B cell (primary cell): Measurements from ENCODE around the gene BTNL8. TPM values are rescaled to one million over a fixed set of nuclear protein-coding genes. Genes with fewer than 3 reads are reported as not detected.

Source experiments
- ATAC-seq: fragments of 200-7000 bp; cut with Tn5 transposase; one replicate; pipeline ENCODE4 v1.10.0; 2021; ENCODE audit warnings: low read depth, mild to moderate bottlenecking, moderate number of reproducible peaks, moderate library complexity
- CTCF ChIA-PET: fragments of 350-600 bp; sonication (Branson Sonifier 250); formaldehyde crosslinking; loops from one replicate; lab custom pipeline; 2021; ENCODE audit warnings: antibody characterized with exemption, inconsistent platforms; lab: Charles Lee
- POLR2A ChIA-PET: fragments of 350-600 bp; sonication (Branson Sonifier 250); formaldehyde crosslinking; loops from one replicate; lab custom pipeline; 2021; ENCODE audit warnings: antibody characterized with exemption; lab: Charles Lee
- DNase-seq: peaks from one replicate; pipeline ENCODE4 v3.0.0; 2013
- H2AFZ ChIP-seq: 2 replicates; pipeline ENCODE4 v1.6.1; 2012; ENCODE audit warnings: mild to moderate bottlenecking, low read depth, low read length; ENCODE audit not compliant: insufficient read depth, poor library complexity, severe bottlenecking
- H3K27ac ChIP-seq, 2 donors: 1 replicate in 1 of 2; 2 replicates in 1 of 2; pipeline ENCODE4 v1.5.1; 2012 to 2013; ENCODE audit warnings: low read length in 2 of 2, mild to moderate bottlenecking in 2 of 2, moderate library complexity in 1 of 2
- H3K27me3 ChIP-seq, 4 experiments: fragments of 200-600 bp in 1 of 4; sonication (generic) in 1 of 4; replicated peaks in 1 of 4; 1 replicate in 2 of 4; 2 replicates in 2 of 4; pipeline versions ENCODE4 v1.6.1 to v1.7.0; 2013 to 2016; ENCODE audit warnings: low read length in 3 of 4, mild to moderate bottlenecking in 2 of 4, mixed read lengths in 1 of 4, moderate library complexity in 1 of 4; ENCODE audit not compliant: insufficient read depth in 4 of 4, control insufficient read depth in 3 of 4; ENCODE audit errors: control extremely low read depth in 1 of 4
- H3K36me3 ChIP-seq, 2 experiments: replicated peaks in 1 of 2; 1 replicate in 1 of 2; 2 replicates in 1 of 2; pipeline versions ENCODE4 v1.6.1 to v1.7.1; 2013; ENCODE audit warnings: low read length in 1 of 2; ENCODE audit not compliant: insufficient read depth in 2 of 2, control insufficient read depth in 1 of 2; ENCODE audit errors: control extremely low read depth in 1 of 2, extremely low read depth in 1 of 2
- H3K4me1 ChIP-seq, 2 donors: fragments of 200-600 bp in 1 of 2; sonication (generic) in 1 of 2; 1 replicate in 1 of 2; 2 replicates in 1 of 2; pipeline versions ENCODE4 v1.5.1 to v1.6.1; 2013 to 2017; ENCODE audit warnings: low read length in 2 of 2; ENCODE audit not compliant: control insufficient read depth in 2 of 2, insufficient read depth in 2 of 2
- H3K4me2 ChIP-seq: replicated peaks from 2 replicates; pipeline ENCODE3; 2012; ENCODE audit warnings: mild to moderate bottlenecking, low read depth, low read length; ENCODE audit not compliant: poor library complexity, severe bottlenecking
- H3K4me3 ChIP-seq, 5 experiments: fragments of 200-600 bp in 1 of 5; sonication (generic) in 1 of 5; 1 replicate in 3 of 5; 2 replicates in 2 of 5; pipeline versions ENCODE4 v1.5.1 to v1.7.0; 2011 to 2016; ENCODE audit warnings: low read length in 4 of 5, mild to moderate bottlenecking in 4 of 5, low read depth in 2 of 5, control low read depth in 1 of 5, moderate library complexity in 1 of 5; ENCODE audit not compliant: insufficient read depth in 1 of 5; ENCODE audit errors: control extremely low read depth in 1 of 5, extremely low read depth in 1 of 5
- H3K79me2 ChIP-seq: fragments of 200-600 bp; sonication (generic); one replicate; pipeline ENCODE4 v1.6.0; 2016; ENCODE audit warnings: low read length; ENCODE audit not compliant: control insufficient read depth, insufficient read depth
- H3K9ac ChIP-seq: fragments of 200-600 bp; sonication (generic); 2 replicates; pipeline ENCODE4 v1.6.1; 2017; ENCODE audit warnings: mild to moderate bottlenecking, low read length, moderate library complexity
- H3K9me3 ChIP-seq, 3 donors: one replicate each; pipeline versions ENCODE4 v1.6.1 to v1.7.1; 2013; ENCODE audit warnings: low read length in 2 of 3; ENCODE audit not compliant: control insufficient read depth in 2 of 3, insufficient read depth in 1 of 3; ENCODE audit errors: control extremely low read depth in 1 of 3
- H4K20me1 ChIP-seq: 2 replicates; pipeline ENCODE4 v1.6.0; 2012; ENCODE audit warnings: mild to moderate bottlenecking, low read length; ENCODE audit not compliant: insufficient read depth, control insufficient read depth, poor library complexity, severe bottlenecking
- H3K27ac Mint-ChIP-seq: one replicate; pipeline ENCODE4 v1.8.0; 2021; ENCODE audit warnings: mixed read lengths
- H3K27me3 Mint-ChIP-seq: one replicate; pipeline ENCODE4 v1.8.0; 2021; ENCODE audit warnings: mixed read lengths
- H3K4me1 Mint-ChIP-seq: one replicate; pipeline ENCODE4 v1.8.0; 2021; ENCODE audit warnings: mixed read lengths
- H3K4me3 Mint-ChIP-seq: one replicate; pipeline ENCODE4 v1.8.0; 2021; ENCODE audit warnings: mixed read lengths
- H3K9me3 Mint-ChIP-seq: one replicate; pipeline ENCODE4 v1.8.0; 2022; ENCODE audit warnings: mixed read lengths; ENCODE audit not compliant: insufficient read depth
- CTCF ChIP-seq: fragments of 200-600 bp; IDR thresholded peaks from one replicate; pipeline ENCODE4 v1.8.0; 2022; ENCODE audit warnings: antibody characterized with exemption, mild to moderate bottlenecking
- EZH2 ChIP-seq: IDR thresholded peaks from 2 replicates; pipeline ENCODE4 v1.6.1; 2012; ENCODE audit warnings: borderline replicate concordance, low read depth, mild to moderate bottlenecking, moderate library complexity, low read length; ENCODE audit not compliant: insufficient read depth, poor library complexity, severe bottlenecking
- WGBS: methylation state at CpG from one replicate; pipeline ENCODE4 v1.1.5; 2013; ENCODE audit warnings: missing lambda C conversion rate; ENCODE audit not compliant: insufficient coverage; 5-methylcytosine and 5-hydroxymethylcytosine counted together
- intact Hi-C: fragments of 100-400 bp; cut with micrococcal nuclease; formaldehyde crosslinking; loops from one replicate; pipeline ENCODE4 v1.10.0; 2022
- polyA plus RNA-seq: library from polyadenylated mRNA; depleted of rRNA; stranded (reverse); fragments of >200 nt; gene quantifications from 2 replicates; pipeline ENCODE4 v1.2.3, GENCODE V29; 2012
- total RNA-seq, 2 donors: library from RNA; stranded (reverse); fragments of 120-200 nt in 1 of 2; gene quantifications; 1 replicate in 1 of 2; 2 replicates in 1 of 2; pipeline versions ENCODE4 v1.2.3 to v1.2.4, GENCODE V29; 2013 to 2022

The BTNL8 gene
- total and polyA plus RNA-seq, 2 donors (not counting 1 experiment from before 2014, with no cell fraction given): not detected

GRCh38 chr5:180959661-180960060 is 60.7 kb downstream of the BTNL8 start:
- H3K27ac ChIP-seq: no peak overlapping the region
- no peaks in the 10 kb centered on the region for H3K79me2 ChIP-seq
- ATAC-seq (no peak), DNase-seq (no peak)
- Mint-ChIP-seq H3K4me1 (no peaks in the 10 kb centered on the region), H3K9me3 (no peaks in the 10 kb centered on the region), H3K4me3 (no peak overlapping the region), H3K27ac (no peak overlapping the region), H3K27me3 (peaks cover 30% of the 10 kb centered on the region)
- 98% methylated on average over 5 of the region's 5 CpGs for WGBS
- peaks cover 0 to 14% (median 0%) of the 10 kb centered on the region in 4 experiments for H3K27me3 ChIP-seq
- TF ChIP-seq EZH2: no peak
- TF ChIP-seq CTCF: no peak
- H3K4me3 ChIP-seq: no peak overlapping the region
- no peaks in the 10 kb centered on the region for H4K20me1 ChIP-seq
- ChIA-PET CTCF (no interaction called here), POLR2A (no interaction called here)
- no peaks in the 10 kb centered on the region for H3K4me1 ChIP-seq
- no peak overlapping the region for H3K4me2 ChIP-seq
- intact Hi-C loops: loop anchor here (10.0 kb wide), 1 partner anchor 45 kb away; no protein-coding TSS in a partner anchor
- H3K9me3 ChIP-seq: peaks cover 0 to 5% (median 0%) of the 10 kb centered on the region in 3 donors
- no peak overlapping the region for H2AFZ ChIP-seq
- H3K9ac ChIP-seq: no peak overlapping the region
- no peaks in the 10 kb centered on the region for H3K36me3 ChIP-seq

- H3K27me3 Mint-ChIP-seq: peaks cover 30% of the 10 kb centered on the region
- Histone ChIP-seq H3K9me3 (peaks cover 0 to 5% (median 0%) of the 10 kb centered on the region in 3 donors), H3K27me3 (peaks cover 0 to 14% (median 0%) of the 10 kb centered on the region in 4 experiments), H3K79me2 (no peaks in the 10 kb centered on the region), H3K4me1 (no peaks in the 10 kb centered on the region), H3K27ac (no peak overlapping the region), H3K36me3 (no peaks in the 10 kb centered on the region), H2AFZ (no peak overlapping the region), H3K9ac (no peak overlapping the region), H4K20me1 (no peaks in the 10 kb centered on the region), H3K4me2 (no peak overlapping the region), H3K4me3 (no peak overlapping the region)
- ChIA-PET CTCF (no interaction called here), POLR2A (no interaction called here)
- no peak for TF ChIP-seq CTCF
- no peak for TF ChIP-seq EZH2
- H3K9me3 Mint-ChIP-seq: no peaks in the 10 kb centered on the region
- no CpG with 5 or more reads among the region's 3 CpGs for WGBS
- ATAC-seq (no peak), DNase-seq (no peak)
- no peak overlapping the region for H3K27ac Mint-ChIP-seq
- no peak overlapping the region for H3K4me3 Mint-ChIP-seq
- H3K4me1 Mint-ChIP-seq: no peaks in the 10 kb centered on the region
- intact Hi-C loops: no loop called here
Observed at GRCh38 chr5:180960209-180960608, 61.2 kb downstream of the BTNL8 start.
